GM21786 (cell line): ENCODE measurements around the gene C18orf32.
"Not testable (repeated sequence)": the region's sequence is repeated elsewhere in the genome, so short reads cannot be mapped to it uniquely, and the experiment has no call there.

ENCODE experiments used
- ATAC-seq: cut with Tn5 transposase; IDR thresholded peaks from one replicate; pipeline ENCODE4 v1.9.1; 2021; ENCODE audit not compliant: unreplicated experiment

The C18orf32 gene

GRCh38 chr18:49472459-49472858 is 14.6 kb downstream of the C18orf32 start:
- ATAC-seq, result no peak

- no peak for ATAC-seq
Measured at GRCh38 chr18:49471532-49471931, 15.5 kb downstream of the C18orf32 start.

- ATAC-seq, result no peak
Measured at GRCh38 chr18:49467599-49467998, 19.4 kb downstream of the C18orf32 start.

- ATAC-seq, result no peak
Measured at GRCh38 chr18:49467019-49467563, 19.9 kb downstream of the C18orf32 start.

- no peak for ATAC-seq
Measured at GRCh38 chr18:49464718-49465598, 22.1 kb downstream of the C18orf32 start.

GRCh38 chr18:49461602-49461977 is 25.4 kb downstream of the C18orf32 start:
- no peak for ATAC-seq

- no peak for ATAC-seq
Measured at GRCh38 chr18:49460976-49461601, 25.9 kb downstream of the C18orf32 start.

- peak; percentile 31 for ATAC-seq
Measured at GRCh38 chr18:49459404-49460171, 27.4 kb downstream of the C18orf32 start.

GRCh38 chr18:49457616-49458015 is 29.4 kb downstream of the C18orf32 start:
- ATAC-seq, result no peak

GRCh38 chr18:49456794-49457193 is 30.2 kb downstream of the C18orf32 start:
- no peak for ATAC-seq

- ATAC-seq, result not testable (repeated sequence)
Measured at GRCh38 chr18:49452534-49452933, 34.5 kb downstream of the C18orf32 start.

GRCh38 chr18:49447810-49448745 is 39.0 kb downstream of the C18orf32 start:
- no peak for ATAC-seq

- ATAC-seq, result no peak
Measured at GRCh38 chr18:49446481-49446880, 40.6 kb downstream of the C18orf32 start.

- ATAC-seq, result no peak
Measured at GRCh38 chr18:49444581-49444980, 42.5 kb downstream of the C18orf32 start.

GRCh38 chr18:49443837-49444236 is 43.2 kb downstream of the C18orf32 start:
- no peak for ATAC-seq

GRCh38 chr18:49441338-49441938 is 45.6 kb downstream of the C18orf32 start:
- no peak for ATAC-seq

- ATAC-seq, result no peak
Measured at GRCh38 chr18:49435170-49435569, 51.9 kb downstream of the C18orf32 start.

GRCh38 chr18:49432602-49433001 is 54.4 kb downstream of the C18orf32 start:
- no peak for ATAC-seq

- no peak for ATAC-seq
Measured at GRCh38 chr18:49431165-49431962, 55.7 kb downstream of the C18orf32 start.
